GM18520 (cell line): ENCODE measurements around the gene FARP2.

Experiments
- ATAC-seq: cut with Tn5 transposase; IDR thresholded peaks from one replicate; pipeline ENCODE4 v1.9.1; 2021; ENCODE audit not compliant: unreplicated experiment

FARP2 gene

GRCh38 chr2:241482126-241482955 lies 126.3 kb downstream of the FARP2 start:
- no peak for ATAC-seq

GRCh38 chr2:241483305-241483704 lies 127.2 kb downstream of the FARP2 start:
- no peak for ATAC-seq

- no peak for ATAC-seq
These were observed 129.3 kb downstream of the FARP2 start for GRCh38 chr2:241485172-241485911.

- ATAC-seq = no peak
These were observed 133.0 kb downstream of the FARP2 start for GRCh38 chr2:241489088-241489487.

GRCh38 chr2:241489733-241490680 lies 133.9 kb downstream of the FARP2 start:
- ATAC-seq = no peak

GRCh38 chr2:241490825-241491506 lies 134.9 kb downstream of the FARP2 start:
- ATAC-seq = no peak

- ATAC-seq = no peak
These were observed 135.6 kb downstream of the FARP2 start for GRCh38 chr2:241491549-241492173.

- no peak for ATAC-seq
These were observed 136.1 kb downstream of the FARP2 start for GRCh38 chr2:241492174-241492565.

- no peak for ATAC-seq
These were observed 137.0 kb downstream of the FARP2 start for GRCh38 chr2:241493092-241493491.

- ATAC-seq = no peak
These were observed 138.3 kb downstream of the FARP2 start for GRCh38 chr2:241494311-241494908.

- ATAC-seq = no peak
These were observed 139.3 kb downstream of the FARP2 start for GRCh38 chr2:241495172-241496002.

GRCh38 chr2:241496003-241496707 lies 140.1 kb downstream of the FARP2 start:
- no peak for ATAC-seq

- ATAC-seq = no peak
These were observed 141.1 kb downstream of the FARP2 start for GRCh38 chr2:241496904-241497877.

- ATAC-seq = no peak
These were observed 142.3 kb downstream of the FARP2 start for GRCh38 chr2:241498115-241499070.

- no peak for ATAC-seq
These were observed 143.3 kb downstream of the FARP2 start for GRCh38 chr2:241499146-241499965.
